ENCODE measurements around the gene IFITM1. TPM values are rescaled to one million over a fixed set of nuclear protein-coding genes. Genes with fewer than 3 reads are reported as not detected.

Gene IFITM1
- total RNA-seq = 0.43 and 7.5 TPM in 2 replicates

GRCh38 chr11:313787-314553, at the start of gene IFITM1:
Gene IFITM1, plus strand, starts transcription at chr11:314040. Its CDS starts 131 bp downstream, at chr11:314171.

DNA sequence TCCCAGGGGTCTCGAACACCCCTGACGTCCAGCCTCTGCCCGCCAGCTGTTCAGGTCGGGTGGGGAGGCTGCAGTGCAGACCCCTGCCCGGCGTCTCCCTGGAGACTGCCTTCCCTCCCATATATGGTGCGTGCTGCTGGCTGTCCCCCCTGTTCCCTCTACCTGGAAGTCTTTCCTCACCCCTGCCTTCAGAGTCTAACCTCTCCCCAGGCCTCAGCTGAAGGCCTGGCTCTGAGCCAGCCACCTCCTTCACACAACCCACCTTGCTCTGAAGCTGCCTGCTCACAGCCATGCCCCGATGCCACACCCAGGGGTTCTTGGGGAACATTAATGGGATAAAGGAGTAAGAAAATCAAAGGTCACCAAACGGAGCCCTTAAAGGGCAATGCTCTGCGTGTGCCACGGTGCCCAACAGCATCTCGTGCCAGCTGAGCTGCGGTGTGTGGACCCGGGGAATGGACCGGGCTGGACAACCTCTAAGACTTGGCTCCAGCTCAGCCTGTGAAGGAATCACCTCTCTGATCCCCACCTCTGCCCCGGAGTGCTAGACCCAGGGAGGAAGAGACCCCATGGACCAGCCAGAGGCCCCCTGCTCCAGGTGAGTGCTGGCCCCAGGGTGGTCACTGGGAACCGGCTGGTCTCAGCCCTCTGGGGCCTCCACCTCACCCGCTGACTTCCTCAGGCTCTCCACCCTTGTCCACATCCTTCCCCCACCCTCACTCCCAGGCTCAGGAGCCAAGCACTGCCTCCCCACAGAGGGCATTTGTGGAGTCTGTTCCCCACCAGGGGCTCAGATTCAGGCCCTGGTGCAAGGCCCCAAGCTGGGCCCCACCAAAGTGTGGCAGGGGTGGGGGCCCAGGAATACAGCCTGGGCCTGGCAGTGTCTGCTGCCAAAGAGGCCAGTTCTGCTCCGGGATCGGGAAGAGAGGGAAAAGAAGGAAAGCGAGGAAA, 35.6 kb upstream of the IFITM1 start, which contains the start of gene NLRP6:
TSS of gene NLRP6 (plus strand) at position 407 of the 951 bp plus-strand sequence. CDS start at position 570, 163 bp downstream.

GRCh38 chr11:288478-289397, 25.1 kb upstream of the IFITM1 start, which contains the start of gene PGGHG:
Gene PGGHG, plus strand, starts transcription at chr11:289126. Its CDS starts 691 bp downstream, at chr11:289817.

DNA sequence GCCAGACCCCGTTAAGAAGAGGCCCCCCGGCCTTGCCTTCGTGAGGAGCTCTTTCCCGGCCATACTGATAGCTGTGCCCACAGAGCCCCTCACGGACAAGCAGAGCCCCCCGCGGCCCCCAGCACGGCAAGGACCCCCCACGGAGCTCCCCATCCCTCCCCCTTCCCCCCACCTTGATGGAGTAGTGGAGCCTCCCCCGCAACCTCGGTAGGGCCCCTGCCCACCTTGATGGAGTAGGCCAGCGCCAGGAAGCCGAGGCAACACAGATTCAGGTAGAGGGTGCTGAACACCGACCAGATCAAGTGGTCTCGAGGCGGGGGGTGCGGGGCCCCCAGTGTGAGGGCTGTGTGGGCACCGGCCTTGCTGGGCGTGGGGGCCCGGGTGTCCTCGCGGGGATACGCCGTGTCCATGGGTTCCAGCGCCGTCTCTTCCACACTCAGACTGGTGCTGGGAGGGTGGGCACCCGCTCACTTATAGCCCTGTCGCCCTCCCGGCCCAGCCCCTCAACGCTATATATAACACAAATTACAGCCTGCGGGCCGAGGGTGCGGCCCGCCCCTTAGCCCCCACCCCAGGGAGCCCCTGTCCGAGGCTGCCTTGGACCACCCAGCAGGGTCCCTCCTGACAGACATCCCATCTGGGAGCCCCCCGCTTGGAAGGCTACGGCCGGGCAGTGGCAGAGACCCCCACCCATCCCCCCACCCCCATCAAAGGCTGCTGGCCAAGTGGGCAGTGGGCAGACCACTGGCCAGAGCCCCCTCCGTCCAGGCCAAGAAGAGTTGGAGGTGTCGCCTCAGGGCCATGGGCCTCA, 14.6 kb upstream of the IFITM1 start, which contains the start of gene IFITM5:
TSS of gene IFITM5 (minus strand) at position 446 of the 811 bp plus-strand sequence. CDS start at position 410, 36 bp downstream.

DNA sequence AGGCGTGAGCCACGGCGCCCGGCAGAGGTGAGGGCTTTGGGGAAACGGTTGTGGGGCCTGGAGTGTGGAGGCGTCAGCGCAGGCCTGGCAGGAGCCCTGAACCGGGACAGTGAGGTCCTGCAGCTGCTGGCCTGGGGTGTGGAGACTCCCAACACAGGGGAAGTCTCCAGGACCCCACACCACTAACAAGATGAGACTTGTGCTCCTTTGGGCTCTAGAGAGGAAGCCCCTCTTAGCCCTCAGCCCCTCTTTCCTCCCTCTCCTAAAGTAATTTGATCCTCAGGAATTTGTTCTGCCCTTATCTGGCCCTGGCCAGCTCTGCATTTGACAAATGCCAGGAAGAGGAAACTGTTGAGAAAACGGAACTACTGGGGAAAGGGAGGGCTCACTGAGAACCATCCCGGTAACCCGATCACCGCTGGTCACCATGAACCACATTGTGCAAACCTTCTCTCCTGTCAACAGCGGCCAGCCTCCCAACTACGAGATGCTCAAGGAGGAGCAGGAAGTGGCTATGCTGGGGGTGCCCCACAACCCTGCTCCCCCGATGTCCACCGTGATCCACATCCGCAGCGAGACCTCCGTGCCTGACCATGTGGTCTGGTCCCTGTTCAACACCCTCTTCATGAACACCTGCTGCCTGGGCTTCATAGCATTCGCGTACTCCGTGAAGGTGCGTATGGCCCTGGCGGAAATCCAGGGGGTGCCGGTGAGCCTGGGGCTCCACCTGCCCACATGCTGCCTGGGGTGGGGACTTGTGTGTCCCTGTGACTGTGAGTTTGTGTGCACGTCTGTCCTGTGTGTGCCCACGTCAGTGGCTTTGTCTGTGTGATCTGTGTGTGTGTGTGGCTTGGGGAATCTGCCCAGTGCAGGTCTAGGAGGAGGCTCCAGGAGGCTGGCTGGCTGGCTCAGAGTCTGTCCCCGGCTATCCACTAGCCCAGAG, 5.8 kb upstream of the IFITM1 start, which contains the start of gene IFITM2:
TSS of gene IFITM2 (plus strand) at position 51 of the 943 bp plus-strand sequence. CDS start at position 428, 377 bp downstream.

Other genes starting within 250 kb of the IFITM1 start
- gene SCGB1C1, start 121.0 kb upstream of the IFITM1 start, total RNA-seq = not detected in 2 replicates
- 14.0 and 14.5 TPM in 2 replicates for gene BET1L, start 106.6 kb upstream of the IFITM1 start, total RNA-seq
- 104 and 149 TPM in 2 replicates for gene RIC8A, start 106.3 kb upstream of the IFITM1 start, total RNA-seq
- gene SIRT3, start 77.7 kb upstream of the IFITM1 start, total RNA-seq = 4.1 and 5.5 TPM in 2 replicates
- gene PSMD13, start 77.1 kb upstream of the IFITM1 start, total RNA-seq = 129 and 161 TPM in 2 replicates
- gene NLRP6, start 35.6 kb upstream of the IFITM1 start, total RNA-seq = not detected in 2 replicates
- 1.9 and 9.6 TPM in 2 replicates for gene PGGHG, start 24.9 kb upstream of the IFITM1 start, total RNA-seq
- not detected in 2 replicates for gene IFITM5, start 14.5 kb upstream of the IFITM1 start, total RNA-seq
- gene IFITM2, start 6.2 kb upstream of the IFITM1 start, total RNA-seq = 2.3 and 7.2 TPM in 2 replicates
- 12.6 and 25.1 TPM in 2 replicates for gene IFITM3, start 6.8 kb downstream of the IFITM1 start, total RNA-seq
- gene B4GALNT4, start 55.5 kb downstream of the IFITM1 start, total RNA-seq = 27.3 and 29.4 TPM in 2 replicates
- gene PKP3, start 80.2 kb downstream of the IFITM1 start, total RNA-seq = 290 and 382 TPM in 2 replicates
- 16.9 and 26.4 TPM in 2 replicates for gene SIGIRR, start 101.0 kb downstream of the IFITM1 start, total RNA-seq
- gene ANO9, start 128.0 kb downstream of the IFITM1 start, total RNA-seq = 7.7 and 16.4 TPM in 2 replicates
- gene PTDSS2, start 136.2 kb downstream of the IFITM1 start, total RNA-seq = 35.7 and 42.2 TPM in 2 replicates
- 433 and 438 TPM in 2 replicates for gene RNH1, start 193.2 kb downstream of the IFITM1 start, total RNA-seq
- 85.5 and 92.5 TPM in 2 replicates for gene HRAS, start 221.5 kb downstream of the IFITM1 start, total RNA-seq
- 0.21 and 0.48 TPM in 2 replicates for gene LRRC56, start 223.5 kb downstream of the IFITM1 start, total RNA-seq
- 1.7 and 3.2 TPM in 2 replicates for gene LMNTD2, start 246.7 kb downstream of the IFITM1 start, total RNA-seq
- gene RASSF7, start 246.9 kb downstream of the IFITM1 start, total RNA-seq = 49.7 and 60.0 TPM in 2 replicates